Nephron (organoid): ENCODE data around the gene SLTM.
"Not testable (repeated sequence)": the region's sequence is repeated elsewhere in the genome, so short reads cannot be mapped to it uniquely, and the experiment has no call there.

Source experiments
- H3K27ac Mint-ChIP-seq, 3 experiments: 2 replicates each; pipeline ENCODE4 v1.8.0; 2020; ENCODE audit warnings: mixed read lengths in 3 of 3, mild to moderate bottlenecking in 2 of 3, moderate library complexity in 1 of 3
- H3K27me3 Mint-ChIP-seq: 2 replicates; pipeline ENCODE4 v1.8.0; 2021; ENCODE audit warnings: low read depth, mild to moderate bottlenecking, moderate library complexity, mixed read lengths
- H3K36me3 Mint-ChIP-seq: 2 replicates; pipeline ENCODE4 v1.8.0; 2020; ENCODE audit warnings: low read depth, mixed read lengths
- H3K4me1 Mint-ChIP-seq: 2 replicates; pipeline ENCODE4 v1.8.0; 2020; ENCODE audit warnings: mixed read lengths
- H3K4me3 Mint-ChIP-seq, 3 experiments: 2 replicates each; pipeline ENCODE4 v1.8.0; 2020; ENCODE audit warnings: mild to moderate bottlenecking in 3 of 3, mixed read lengths in 3 of 3, moderate library complexity in 2 of 3
- H3K9me3 Mint-ChIP-seq: 2 replicates; pipeline ENCODE4 v1.8.0; 2020; ENCODE audit warnings: mixed read lengths
- CTCF ChIP-seq, 3 experiments: fragments of 200-600 bp; sonication (generic); IDR thresholded peaks; one replicate each; pipeline ENCODE4 v1.5.0; 2021; ENCODE audit warnings: antibody characterized with exemption in 3 of 3; ENCODE audit not compliant: unreplicated experiment in 3 of 3

The SLTM gene

GRCh38 chr15:58898150-58898680 lies 35.3 kb downstream of the SLTM start:
- H3K9me3 Mint-ChIP-seq = no peaks in the 10 kb centered on the region
- H3K27ac Mint-ChIP-seq = no peak overlapping the region
- no peak overlapping the region for H3K4me3 Mint-ChIP-seq
- no peaks in the 10 kb centered on the region for H3K4me1 Mint-ChIP-seq
- no peaks in the 10 kb centered on the region for H3K27me3 Mint-ChIP-seq
- peaks cover 73% of the 10 kb centered on the region for H3K36me3 Mint-ChIP-seq
- TF ChIP-seq CTCF (IDR thresholded peaks at IDR 0.05; ENCODE audit: unreplicated experiment in 3 of 3) = no peak

- no peak for TF ChIP-seq CTCF (IDR thresholded peaks at IDR 0.05; ENCODE audit: unreplicated experiment in 3 of 3)
- H3K4me3 Mint-ChIP-seq = no peak overlapping the region
- H3K9me3 Mint-ChIP-seq = no peaks in the 10 kb centered on the region
- peaks cover 87% of the 10 kb centered on the region for H3K36me3 Mint-ChIP-seq
- H3K27me3 Mint-ChIP-seq = no peaks in the 10 kb centered on the region
- no peaks in the 10 kb centered on the region for H3K4me1 Mint-ChIP-seq
- H3K27ac Mint-ChIP-seq = no peak overlapping the region
These were observed 44.1 kb downstream of the SLTM start for GRCh38 chr15:58889363-58889762.

GRCh38 chr15:58886921-58887320 lies 46.6 kb downstream of the SLTM start:
- no peaks in the 10 kb centered on the region for H3K27me3 Mint-ChIP-seq
- H3K27ac Mint-ChIP-seq = no peak overlapping the region
- no peak overlapping the region for H3K4me3 Mint-ChIP-seq
- no peaks in the 10 kb centered on the region for H3K9me3 Mint-ChIP-seq
- no peaks in the 10 kb centered on the region for H3K4me1 Mint-ChIP-seq
- peaks cover 84% of the 10 kb centered on the region for H3K36me3 Mint-ChIP-seq
- no peak for TF ChIP-seq CTCF (IDR thresholded peaks at IDR 0.05; ENCODE audit: unreplicated experiment in 3 of 3)

- not testable (repeated sequence) for H3K4me3 Mint-ChIP-seq, H3K27me3 Mint-ChIP-seq, H3K27ac Mint-ChIP-seq, H3K4me1 Mint-ChIP-seq, H3K9me3 Mint-ChIP-seq
- peaks cover 93% of the 10 kb centered on the region for H3K36me3 Mint-ChIP-seq
These were observed 49.6 kb downstream of the SLTM start for GRCh38 chr15:58883926-58884325.

- Mint-ChIP-seq H3K4me1 (no peaks in the 10 kb centered on the region), H3K9me3 (no peaks in the 10 kb centered on the region), H3K4me3 (no peak overlapping the region), H3K36me3 (peaks cover 90% of the 10 kb centered on the region), H3K27me3 (no peaks in the 10 kb centered on the region), H3K27ac (no peak overlapping the region)
- no peak for TF ChIP-seq CTCF (IDR thresholded peaks at IDR 0.05; ENCODE audit: unreplicated experiment in 3 of 3)
These were observed 51.2 kb downstream of the SLTM start for GRCh38 chr15:58882243-58882642.

- Mint-ChIP-seq H3K27ac (no peak overlapping the region), H3K9me3 (no peaks in the 10 kb centered on the region), H3K27me3 (no peaks in the 10 kb centered on the region), H3K4me3 (no peak overlapping the region), H3K4me1 (peaks cover 3% of the 10 kb centered on the region), H3K36me3 (peaks cover 83% of the 10 kb centered on the region)
- no peak for TF ChIP-seq CTCF (IDR thresholded peaks at IDR 0.05; ENCODE audit: unreplicated experiment in 3 of 3)
These were observed 53.2 kb downstream of the SLTM start for GRCh38 chr15:58880320-58880719.
